ENCODE results near the gene LIME1.

Gene LIME1

DNA sequence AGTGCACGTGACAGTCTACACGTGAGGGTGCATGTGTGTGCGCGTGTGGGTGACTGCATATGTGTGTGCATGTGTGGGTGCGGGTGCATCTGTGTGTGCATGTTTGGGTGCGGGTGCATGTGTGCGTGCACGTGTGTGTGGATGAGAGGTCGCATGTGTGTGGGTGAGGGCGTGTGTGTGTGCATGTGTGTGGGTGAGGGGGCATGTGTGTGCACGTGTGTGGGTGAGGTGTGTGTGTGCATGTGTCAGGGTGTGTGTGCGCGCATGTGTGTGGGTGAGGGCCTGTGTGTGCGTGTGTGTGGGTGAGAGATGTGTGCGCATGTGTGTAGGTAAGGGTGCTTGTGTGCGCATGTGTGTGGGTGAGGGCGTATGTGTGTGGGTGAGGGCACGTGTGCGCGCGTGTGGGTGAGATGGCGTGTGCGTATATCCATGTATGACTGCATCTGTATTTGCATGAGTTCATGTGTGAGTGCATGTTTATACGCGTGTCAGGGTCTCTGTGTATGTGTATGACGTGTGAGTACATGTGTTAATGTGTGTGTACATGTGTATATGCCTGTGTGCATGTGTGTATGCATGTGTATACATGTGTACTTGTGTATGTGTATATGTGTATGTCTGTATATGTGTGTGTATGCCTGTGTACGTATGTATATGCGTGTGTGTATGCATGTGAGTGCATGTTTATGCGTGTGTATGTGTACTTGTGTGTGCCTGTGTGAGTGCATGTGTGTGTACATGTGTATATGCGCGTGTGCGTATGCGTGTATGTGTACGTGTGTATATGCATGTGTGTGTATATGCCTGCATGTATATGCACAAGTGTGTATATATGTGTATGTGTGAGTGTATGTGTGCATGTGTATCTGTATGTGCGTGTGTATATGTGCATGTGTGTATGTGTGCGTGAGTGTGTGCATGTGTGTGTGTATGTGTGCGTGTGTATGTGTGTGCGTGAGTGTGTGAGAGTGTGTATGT, 4.1 kb upstream of the LIME1 start:
- Histone ChIP-seq H3K9me3 (replicated peaks in 1 of 2; ENCODE audit: control insufficient read depth in 2 of 2, insufficient read depth in 1 of 2, low read depth in 1 of 2, low read length in 2 of 2) (peaks cover 0 to 3% of the 10 kb centered on the region in 2 donors), H3K9ac (ENCODE audit: low read depth, low read length, poor library complexity) (peak overlapping the region; percentile 64), H3K36me3 (replicated peaks in 1 of 2; ENCODE audit: control insufficient read depth in 2 of 2, insufficient read depth in 2 of 2, low read length in 2 of 2) (peaks cover 37 to 60% of the 10 kb centered on the region in 2 donors), H2AK5ac (ENCODE audit: low read depth, low read length) (no peak overlapping the region), H3K4ac (ENCODE audit: low read length) (no peak overlapping the region), H2BK12ac (ENCODE audit: low read length) (no peak overlapping the region), H2AFZ (ENCODE audit: low read length) (no peak overlapping the region), H3K14ac (ENCODE audit: low read length) (no peak overlapping the region), H3K4me2 (ENCODE audit: insufficient read depth, low read length, poor library complexity, severe bottlenecking) (no peak overlapping the region), H2BK120ac (ENCODE audit: low read depth, low read length) (no peak overlapping the region), H3K23ac (ENCODE audit: low read depth, low read length, poor library complexity) (no peak overlapping the region), H2BK15ac (ENCODE audit: low read length) (no peak overlapping the region), H2BK5ac (ENCODE audit: low read length) (no peak overlapping the region), H4K8ac (ENCODE audit: low read depth, low read length) (no peak overlapping the region), H3K18ac (ENCODE audit: low read length) (no peak overlapping the region), H4K91ac (ENCODE audit: low read depth, low read length, poor library complexity) (no peak overlapping the region), H3K4me3 (ENCODE audit: low read length in 2 of 2) (peak overlapping the region in 1 of 2 donors; percentile 47), H3K79me1 (ENCODE audit: low read depth, low read length) (peaks cover 24% of the 10 kb centered on the region), H3K4me1 (ENCODE audit: control insufficient read depth in 2 of 2, insufficient read depth in 1 of 2, low read depth in 1 of 2, low read length in 2 of 2) (peaks cover 0 to 5% of the 10 kb centered on the region in 2 donors), H3K27ac (replicated peaks; ENCODE audit: low read length) (no peak overlapping the region), H3K27me3 (ENCODE audit: control insufficient read depth in 3 of 3, insufficient read depth in 3 of 3, low read depth in 1 of 3, low read length in 3 of 3) (no peaks in the 10 kb centered on the region)
- WGBS, 2 donors (ENCODE audit: extremely low coverage in 2 of 2, insufficient read length in 2 of 2, insufficient replicate concordance in 1 of 2): 100% methylated on average over 3 of the region's 38 CpGs; no CpG with 5 or more reads in 1 of the 2 donors
- DNase-seq (ENCODE audit: low spot score): no peak

- Histone ChIP-seq H3K9me3 (replicated peaks in 1 of 2; ENCODE audit: control insufficient read depth in 2 of 2, insufficient read depth in 1 of 2, low read depth in 1 of 2, low read length in 2 of 2) (peaks cover 0 to 3% of the 10 kb centered on the region in 2 donors), H4K8ac (ENCODE audit: low read depth, low read length) (no peak overlapping the region), H2BK5ac (ENCODE audit: low read length) (peak overlapping the region; percentile 60), H3K14ac (ENCODE audit: low read length) (no peak overlapping the region), H3K27ac (replicated peaks; ENCODE audit: low read length) (no peak overlapping the region), H3K36me3 (replicated peaks in 1 of 2; ENCODE audit: control insufficient read depth in 2 of 2, insufficient read depth in 2 of 2, low read length in 2 of 2) (peaks cover 37 to 60% of the 10 kb centered on the region in 2 donors), H3K27me3 (ENCODE audit: control insufficient read depth in 3 of 3, insufficient read depth in 3 of 3, low read depth in 1 of 3, low read length in 3 of 3) (no peaks in the 10 kb centered on the region), H2AFZ (ENCODE audit: low read length) (no peak overlapping the region), H4K91ac (ENCODE audit: low read depth, low read length, poor library complexity) (no peak overlapping the region), H3K18ac (ENCODE audit: low read length) (no peak overlapping the region), H2BK120ac (ENCODE audit: low read depth, low read length) (no peak overlapping the region), H3K4me2 (ENCODE audit: insufficient read depth, low read length, poor library complexity, severe bottlenecking) (no peak overlapping the region), H2BK15ac (ENCODE audit: low read length) (no peak overlapping the region), H3K4me3 (ENCODE audit: low read length in 2 of 2) (peak overlapping the region in 1 of 2 donors; percentile 43), H3K23ac (ENCODE audit: low read depth, low read length, poor library complexity) (peak overlapping the region; percentile 85), H2BK12ac (ENCODE audit: low read length) (no peak overlapping the region), H3K4ac (ENCODE audit: low read length) (no peak overlapping the region), H3K79me1 (ENCODE audit: low read depth, low read length) (peaks cover 25% of the 10 kb centered on the region), H2AK5ac (ENCODE audit: low read depth, low read length) (no peak overlapping the region), H3K4me1 (ENCODE audit: control insufficient read depth in 2 of 2, insufficient read depth in 1 of 2, low read depth in 1 of 2, low read length in 2 of 2) (peaks cover 0 to 9% of the 10 kb centered on the region in 2 donors), H3K9ac (ENCODE audit: low read depth, low read length, poor library complexity) (peak overlapping the region; percentile 64)
- DNase-seq (ENCODE audit: low spot score): no peak
- WGBS, 2 donors (ENCODE audit: extremely low coverage in 2 of 2, insufficient read length in 2 of 2, insufficient replicate concordance in 1 of 2): no CpG with 5 or more reads among the region's 13 CpGs
These were observed 3.3 kb upstream of the LIME1 start for GRCh38 chr20:63733117-63733516.

GRCh38 chr20:63733579-63734081, 2.8 kb upstream of the LIME1 start:
- no peak overlapping the region for H2BK15ac ChIP-seq (ENCODE audit: low read length)
- H3K23ac ChIP-seq (ENCODE audit: low read depth, low read length, poor library complexity): peak overlapping the region; percentile 85
- H3K4me1 ChIP-seq (ENCODE audit: control insufficient read depth in 2 of 2, insufficient read depth in 1 of 2, low read depth in 1 of 2, low read length in 2 of 2): peaks cover 4 to 14% of the 10 kb centered on the region in 2 donors
- H2BK5ac ChIP-seq (ENCODE audit: low read length): no peak overlapping the region
- no peak overlapping the region for H2AK5ac ChIP-seq (ENCODE audit: low read depth, low read length)
- H3K27ac ChIP-seq (replicated peaks; ENCODE audit: low read length): no peak overlapping the region
- no peaks in the 10 kb centered on the region for H3K27me3 ChIP-seq (ENCODE audit: control insufficient read depth in 3 of 3, insufficient read depth in 3 of 3, low read depth in 1 of 3, low read length in 3 of 3)
- no peak overlapping the region for H2AFZ ChIP-seq (ENCODE audit: low read length)
- H2BK120ac ChIP-seq (ENCODE audit: low read depth, low read length): no peak overlapping the region
- H3K18ac ChIP-seq (ENCODE audit: low read length): no peak overlapping the region
- H4K91ac ChIP-seq (ENCODE audit: low read depth, low read length, poor library complexity): no peak overlapping the region
- H3K4me3 ChIP-seq (ENCODE audit: low read length in 2 of 2): no peak overlapping the region
- peaks cover 0 to 3% of the 10 kb centered on the region in 2 donors for H3K9me3 ChIP-seq (replicated peaks in 1 of 2; ENCODE audit: control insufficient read depth in 2 of 2, insufficient read depth in 1 of 2, low read depth in 1 of 2, low read length in 2 of 2)
- no peak overlapping the region for H2BK12ac ChIP-seq (ENCODE audit: low read length)
- DNase-seq (ENCODE audit: low spot score): no peak
- H3K9ac ChIP-seq (ENCODE audit: low read depth, low read length, poor library complexity): peak overlapping the region; percentile 4
- no peak overlapping the region for H3K14ac ChIP-seq (ENCODE audit: low read length)
- no peak overlapping the region for H3K4ac ChIP-seq (ENCODE audit: low read length)
- WGBS, 2 donors (ENCODE audit: extremely low coverage in 2 of 2, insufficient read length in 2 of 2, insufficient replicate concordance in 1 of 2): no CpG with 5 or more reads among the region's 18 CpGs
- peaks cover 26% of the 10 kb centered on the region for H3K79me1 ChIP-seq (ENCODE audit: low read depth, low read length)
- peak overlapping the region; percentile 17 for H4K8ac ChIP-seq (ENCODE audit: low read depth, low read length)
- peaks cover 36 to 57% of the 10 kb centered on the region in 2 donors for H3K36me3 ChIP-seq (replicated peaks in 1 of 2; ENCODE audit: control insufficient read depth in 2 of 2, insufficient read depth in 2 of 2, low read length in 2 of 2)
- no peak overlapping the region for H3K4me2 ChIP-seq (ENCODE audit: insufficient read depth, low read length, poor library complexity, severe bottlenecking)

Data from neuronal stem cell (in vitro differentiated cells).